DMS 273 (cell line): ENCODE measurements around the gene TEX22.

ENCODE experiments used
- DNase-seq: peaks from one replicate; lab custom pipeline; 2025; ENCODE audit not compliant: unreplicated experiment; lab: John Stamatoyannopoulos, UW

Gene TEX22

DNA sequence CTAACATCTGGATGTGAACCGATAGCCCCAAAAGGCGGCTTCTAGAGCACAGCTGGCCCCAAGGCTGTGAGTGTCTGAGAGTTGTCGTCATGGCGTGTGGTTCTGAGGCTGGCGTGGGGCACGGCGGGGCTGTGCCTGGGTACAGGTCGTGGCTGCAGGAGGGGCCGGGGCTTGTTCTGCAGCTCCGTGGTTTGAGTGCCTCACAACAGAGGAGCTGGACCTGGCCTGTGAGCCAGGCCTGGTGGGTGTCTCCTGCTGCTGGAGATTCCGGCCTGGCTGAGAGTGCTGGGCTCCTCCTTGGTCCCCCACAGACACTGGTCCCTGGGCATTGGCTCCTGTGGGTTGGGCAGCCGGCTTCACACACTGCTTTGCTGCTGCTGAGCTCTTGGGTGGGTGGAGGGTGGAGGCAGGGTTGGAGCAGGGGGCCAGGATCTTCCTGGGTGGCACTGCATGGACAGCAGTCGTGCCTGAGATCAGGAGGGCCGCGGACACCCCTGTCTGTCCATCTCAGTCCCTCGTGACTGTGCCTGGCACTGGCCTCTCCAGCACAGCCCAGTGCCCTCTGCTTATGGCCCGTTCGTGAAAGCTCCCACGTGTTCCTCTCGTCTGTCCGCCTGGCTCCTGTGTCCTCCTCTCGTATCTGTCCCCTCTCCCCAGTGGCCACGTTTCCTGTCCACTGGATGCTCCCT is 31.8 kb upstream of the TEX22 start:
- DNase-seq = no peak

DNA sequence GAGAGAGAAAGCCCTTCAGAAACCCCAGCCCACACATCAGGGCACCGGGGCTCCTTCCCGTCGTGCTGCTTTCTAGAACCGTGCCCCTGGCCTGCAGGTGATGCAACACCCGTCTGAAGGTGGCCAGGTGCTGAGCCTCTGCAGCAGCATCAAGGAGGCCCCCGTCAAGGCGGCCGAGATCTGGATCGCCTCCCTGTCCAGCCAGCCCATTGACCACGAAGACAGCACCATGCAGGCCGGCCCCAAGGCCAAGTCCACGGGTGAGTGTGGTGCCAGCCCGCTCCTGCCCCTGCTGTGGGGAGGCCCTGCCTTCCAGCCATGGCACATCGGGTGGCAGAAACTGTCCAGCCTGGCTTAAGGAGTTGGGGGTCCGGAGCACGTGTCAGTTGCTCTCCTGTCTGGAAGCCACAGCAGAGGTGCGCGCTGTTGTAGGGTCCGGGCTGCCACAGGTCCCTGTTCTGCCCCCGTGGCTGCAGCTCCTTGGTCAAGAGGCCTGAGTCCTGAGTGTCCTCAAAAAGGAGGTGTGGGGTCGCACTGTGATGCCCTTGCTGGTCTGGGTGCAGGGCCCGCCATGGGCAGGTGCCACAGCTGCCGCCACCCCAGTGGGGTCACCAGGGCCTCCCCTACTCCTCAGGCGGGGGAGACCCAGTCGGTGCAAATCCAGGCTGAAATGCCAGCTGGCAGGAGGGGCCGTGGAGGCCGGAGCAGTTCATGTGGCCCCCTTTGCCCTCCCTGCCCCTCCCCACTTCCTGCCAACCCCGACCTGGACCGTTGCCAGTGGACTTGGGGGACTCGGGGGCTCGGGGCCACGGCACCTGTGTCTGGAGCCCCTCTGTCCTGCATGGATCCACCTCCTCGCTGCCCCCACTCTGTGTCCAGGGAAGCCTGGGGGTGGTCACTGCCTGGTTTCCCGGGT is 31.0 kb upstream of the TEX22 start:
- DNase-seq = no peak

DNA sequence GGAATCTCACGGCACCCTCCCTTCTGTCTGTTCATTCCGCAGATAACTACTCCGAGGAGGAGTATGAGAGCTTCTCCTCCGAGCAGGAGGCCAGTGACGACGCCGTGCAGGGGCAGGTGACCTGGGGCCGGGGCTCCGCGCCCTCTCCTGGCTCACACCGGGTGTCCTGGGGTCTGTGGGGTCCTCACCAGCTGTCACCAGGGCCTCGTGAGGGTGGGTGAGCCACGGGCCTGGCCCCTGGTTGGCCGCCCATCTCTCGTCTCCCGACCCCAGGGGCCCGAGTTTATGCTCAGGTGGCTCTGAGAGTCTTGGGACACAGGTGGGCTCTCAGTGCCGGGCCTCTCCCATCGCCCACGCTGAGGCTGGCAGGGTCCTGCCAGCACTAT is 30.3 kb upstream of the TEX22 start:
- DNase-seq = no peak

DNA sequence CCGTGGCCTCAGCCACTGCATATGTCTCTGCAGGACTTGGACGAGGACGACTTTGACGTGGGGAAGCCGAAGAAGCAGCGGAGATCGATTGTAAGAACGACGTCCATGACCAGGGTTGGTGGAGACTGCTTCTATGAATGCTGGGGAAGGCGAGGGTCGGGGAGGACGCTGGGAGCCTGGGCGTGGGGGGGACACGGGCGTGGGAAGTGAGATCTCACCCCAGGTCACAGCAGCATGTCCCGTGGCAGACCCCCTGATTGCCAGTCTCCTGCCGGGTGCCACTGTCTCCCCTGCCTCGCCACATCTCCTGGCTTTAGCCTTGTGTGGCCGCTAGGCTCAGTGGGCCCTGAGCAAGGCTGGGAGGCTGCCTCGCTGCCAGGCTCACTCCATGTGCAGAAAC is 29.9 kb upstream of the TEX22 start:
- DNase-seq = no peak

DNA sequence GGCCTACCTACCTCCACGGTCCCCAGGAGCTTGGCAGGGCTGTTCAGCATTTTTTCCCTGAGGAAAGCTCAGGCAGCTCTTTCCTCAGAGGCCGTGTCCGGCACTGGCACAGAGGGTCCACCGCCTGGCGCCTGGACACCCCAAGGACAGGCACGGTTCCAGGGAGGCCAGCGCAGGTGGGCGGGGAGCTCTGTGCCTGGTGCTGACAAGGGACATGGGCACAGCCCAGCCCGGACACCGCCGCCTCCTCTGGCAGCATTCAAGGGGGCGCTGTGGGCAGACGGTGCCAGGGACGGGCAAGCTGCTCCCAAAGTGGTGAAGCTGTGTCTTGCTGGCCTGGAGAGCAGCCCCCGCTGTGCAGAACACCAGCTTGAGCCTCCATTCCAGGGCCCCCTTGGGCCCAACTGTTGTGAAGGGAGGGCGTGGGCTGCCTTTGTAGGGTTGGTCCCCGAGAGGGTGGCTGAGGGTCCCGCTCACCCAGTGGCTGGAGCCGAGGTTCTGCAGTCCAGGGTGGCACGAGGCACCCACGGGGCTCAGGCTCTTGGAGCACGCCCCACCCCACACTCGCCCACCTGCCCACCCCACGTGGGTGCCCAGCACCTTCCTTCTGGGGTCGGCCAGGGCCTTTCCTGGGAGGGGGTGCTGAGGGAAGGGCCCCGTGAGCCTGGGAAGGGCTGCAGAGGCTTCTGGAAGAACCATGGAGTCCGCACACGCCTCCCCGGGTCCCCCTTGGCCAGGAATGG is 29.3 kb upstream of the TEX22 start:
- no peak for DNase-seq

GRCh38 chr14:105369653-105370040 is 28.7 kb upstream of the TEX22 start:
- DNase-seq = no peak

GRCh38 chr14:105374389-105374788 is 23.9 kb upstream of the TEX22 start:
- DNase-seq = no peak

DNA sequence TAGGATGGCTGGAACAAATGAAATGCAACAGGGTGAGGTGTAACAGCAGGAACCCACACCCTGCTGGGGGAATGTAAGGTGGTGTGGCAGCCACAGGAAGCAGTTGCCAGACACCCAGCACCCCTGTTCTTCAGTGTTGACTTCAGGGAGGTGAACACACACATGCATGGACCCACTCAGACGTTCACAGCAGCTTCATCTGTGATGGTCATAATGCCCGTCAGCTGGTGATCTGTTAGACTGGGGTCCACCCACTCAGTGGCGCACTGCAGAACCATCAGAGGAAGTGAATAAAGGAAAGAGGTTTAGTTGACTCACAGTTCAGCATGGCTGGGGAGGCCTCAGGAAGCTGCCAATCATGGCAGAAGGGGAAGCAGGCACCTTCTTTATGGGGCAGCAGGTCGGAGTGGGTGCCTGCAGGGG is 22.7 kb upstream of the TEX22 start:
- DNase-seq = no peak

DNA sequence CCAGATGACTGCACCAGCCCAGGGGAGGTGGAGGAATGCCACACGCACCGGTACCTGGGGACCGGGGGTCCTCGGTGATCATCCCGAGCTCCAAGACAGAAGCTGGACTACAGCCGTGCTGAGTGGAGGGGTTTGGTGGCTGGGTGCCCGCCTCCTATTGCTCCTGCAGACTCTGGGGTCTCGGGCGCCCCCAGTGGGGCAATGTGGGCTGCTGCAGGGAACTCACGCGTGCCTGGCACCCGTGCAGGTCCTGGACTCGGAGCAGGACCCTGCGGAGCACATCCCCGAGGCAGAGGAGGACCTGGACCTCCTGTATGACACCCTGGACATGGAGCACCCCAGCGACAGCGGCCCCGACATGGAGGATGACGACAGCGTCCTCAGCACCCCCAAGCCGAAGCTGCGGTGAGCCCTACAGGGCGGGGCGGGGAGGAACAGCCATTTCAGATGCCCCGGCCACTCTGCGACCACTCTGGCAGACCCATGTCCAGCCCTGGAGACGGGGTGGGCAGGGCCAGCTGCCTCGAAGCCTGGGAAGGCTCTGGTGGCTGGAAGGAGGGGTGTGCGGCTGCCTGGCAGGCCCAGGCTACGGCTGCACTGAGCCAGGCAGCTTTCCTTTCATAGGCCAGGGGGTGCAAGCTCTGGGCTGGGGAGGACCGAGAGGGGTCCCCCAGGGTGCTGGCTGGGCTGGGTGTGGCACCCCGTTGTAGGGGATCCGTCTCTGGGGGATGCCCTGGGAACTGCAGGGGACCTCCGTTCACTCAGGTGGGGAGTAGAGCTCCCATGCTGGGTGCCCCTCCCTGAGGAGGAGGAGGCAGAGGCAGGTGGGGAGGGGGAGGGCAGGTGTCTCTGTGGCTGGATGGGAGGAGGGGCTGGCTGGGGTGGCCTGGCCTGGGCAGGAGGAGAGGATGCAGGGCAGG is 21.6 kb upstream of the TEX22 start:
- DNase-seq = no peak

DNA sequence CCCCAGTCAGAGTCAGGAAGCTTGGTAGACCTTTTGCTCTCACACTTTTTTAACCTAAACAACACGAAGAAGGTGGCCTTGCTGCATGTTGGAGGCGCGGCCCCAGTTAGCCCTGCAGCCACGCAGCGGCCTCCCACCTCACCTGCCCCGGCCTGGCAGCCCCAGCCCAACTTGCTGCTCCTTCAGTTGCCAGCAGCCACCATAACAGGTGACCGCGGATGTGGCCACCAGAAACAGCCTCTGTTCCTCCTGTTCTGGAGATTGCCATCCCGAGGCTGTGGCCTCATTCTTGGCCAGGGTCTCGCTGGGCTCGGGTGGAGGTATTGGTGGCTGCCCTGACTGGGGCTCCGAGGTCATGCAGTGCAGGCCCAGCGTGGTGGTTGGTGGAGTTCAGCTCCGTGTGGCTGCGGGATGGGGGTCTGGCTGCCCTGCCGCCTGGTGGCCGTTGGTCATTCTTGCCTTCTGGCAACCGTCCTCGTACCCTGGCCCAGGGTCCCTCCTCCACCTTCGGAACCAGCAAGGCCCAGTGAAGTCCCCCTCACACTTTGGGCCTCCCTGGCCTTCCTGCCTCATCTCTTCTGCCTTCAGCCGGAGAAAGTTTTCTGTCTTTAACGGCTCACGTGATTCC is 20.7 kb upstream of the TEX22 start:
- DNase-seq = no peak

DNA sequence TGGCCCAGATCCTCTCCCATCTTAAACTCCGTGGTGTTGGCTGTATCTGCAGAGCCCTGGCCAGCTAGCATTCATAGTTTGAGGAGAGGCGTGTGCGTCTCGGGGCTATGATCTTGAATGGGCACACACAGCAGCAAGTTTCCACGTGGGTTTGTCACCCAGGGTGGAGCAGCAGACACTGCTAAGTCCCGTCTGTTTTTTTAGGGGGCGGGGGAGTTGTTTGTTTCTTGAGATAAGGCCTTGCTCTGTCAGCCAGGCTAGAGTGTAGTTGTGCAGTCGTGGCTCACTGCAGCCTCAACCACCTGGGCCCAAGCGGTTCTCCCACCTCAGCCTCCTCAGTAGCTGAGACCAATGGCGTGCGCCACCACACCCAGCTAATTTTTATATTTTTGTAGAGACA is 20.1 kb upstream of the TEX22 start:
- DNase-seq = no peak

GRCh38 chr14:105378873-105379685 is 19.3 kb upstream of the TEX22 start:
- no peak for DNase-seq

GRCh38 chr14:105379946-105380345 is 18.4 kb upstream of the TEX22 start:
- DNase-seq = no peak

DNA sequence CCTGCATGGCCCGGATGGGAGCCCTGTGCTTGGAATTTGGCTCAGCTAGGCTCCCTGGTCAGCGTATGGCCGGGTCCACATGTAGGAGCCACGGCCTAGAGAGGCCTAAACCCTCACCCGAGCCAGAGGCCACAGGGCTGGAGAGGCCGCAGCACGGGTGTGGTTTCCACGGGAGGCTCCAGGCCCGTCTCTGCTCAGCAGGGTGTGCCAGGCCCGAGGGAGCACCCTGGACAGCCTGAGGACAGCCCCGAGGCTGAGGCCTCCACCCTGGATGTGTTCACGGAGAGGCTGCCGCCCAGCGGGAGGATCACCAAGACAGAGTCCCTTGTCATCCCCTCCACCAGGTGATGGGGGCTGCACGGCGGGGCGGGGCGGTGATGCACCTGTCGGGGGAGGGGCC is 17.6 kb upstream of the TEX22 start:
- DNase-seq = no peak

DNA sequence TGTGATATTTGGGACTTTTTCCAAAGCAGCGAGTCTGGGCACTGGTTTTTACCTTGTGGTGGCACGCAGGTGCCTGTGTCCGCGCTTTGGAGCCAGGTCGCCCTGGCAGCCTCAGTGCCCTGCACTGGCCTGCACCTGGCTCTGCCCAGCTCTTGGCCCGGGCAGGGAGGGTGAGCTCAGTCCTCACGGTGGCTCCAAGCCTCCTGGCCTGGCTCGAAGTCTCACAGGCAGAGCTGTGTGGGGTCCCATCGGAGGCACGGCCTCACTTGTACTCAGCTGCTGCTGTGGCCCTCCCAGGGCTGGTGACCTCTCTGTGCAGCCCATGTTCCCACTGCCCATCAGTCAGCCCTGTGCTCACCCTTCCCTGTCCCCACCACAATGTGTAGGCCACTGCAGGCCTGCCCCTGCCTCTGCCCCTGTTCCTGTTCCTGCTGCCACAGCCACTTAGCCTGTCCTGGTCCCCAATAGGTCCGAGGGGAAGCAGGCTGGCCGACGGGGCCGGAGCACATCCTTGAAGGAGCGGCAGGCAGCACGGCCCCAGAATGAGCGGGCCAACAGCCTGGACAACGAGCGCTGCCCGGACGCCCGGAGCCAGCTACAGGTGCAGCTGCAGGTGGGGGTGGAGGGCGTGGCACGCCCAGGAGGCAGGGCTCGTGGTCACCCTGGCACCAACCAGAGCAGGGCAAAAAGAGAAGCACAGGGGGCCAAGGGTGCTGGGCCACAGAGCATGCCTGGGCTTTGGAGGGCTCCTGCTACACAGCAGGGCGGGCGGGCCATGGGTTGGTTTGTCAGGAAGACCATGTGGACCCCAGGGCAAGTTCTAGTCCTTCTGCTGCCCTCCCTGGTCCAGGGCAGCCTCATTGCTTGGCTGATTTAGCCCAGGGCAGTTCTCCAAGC is 16.6 kb upstream of the TEX22 start:
- no peak for DNase-seq

- DNase-seq = no peak
Measured at GRCh38 chr14:105382343-105383082, 15.8 kb upstream of the TEX22 start.

DNA sequence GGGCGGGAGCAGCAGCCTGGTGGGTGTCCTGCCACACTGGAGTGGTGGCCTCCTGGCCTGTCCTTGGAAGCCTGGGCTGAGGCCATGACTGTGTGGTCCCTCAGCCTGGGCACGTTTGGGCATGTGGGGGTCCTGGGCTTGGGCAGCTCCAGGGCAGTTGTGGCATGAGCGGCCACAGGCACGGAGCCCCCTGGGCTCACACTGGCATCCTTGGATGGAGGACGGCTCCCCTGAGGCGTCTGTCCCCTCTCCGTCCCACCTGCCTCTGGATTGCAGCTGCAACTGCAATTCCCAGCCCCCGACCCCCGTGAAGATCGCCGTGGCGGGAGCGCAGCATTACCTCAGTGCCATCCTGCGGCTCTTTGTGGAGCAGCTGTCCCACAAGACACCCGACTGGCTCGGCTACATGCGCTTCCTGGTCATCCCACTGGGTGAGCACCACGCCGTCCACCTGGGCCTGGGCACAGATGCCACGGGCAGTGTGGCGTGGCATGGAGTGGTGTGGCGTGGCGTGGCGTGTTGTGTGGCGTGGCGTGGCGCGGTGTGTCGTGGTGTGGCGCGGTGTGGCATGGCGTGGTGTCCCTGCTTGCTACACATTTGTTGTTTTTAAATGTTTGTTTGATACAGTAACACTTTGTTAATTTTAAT is 15.1 kb upstream of the TEX22 start:
- no peak for DNase-seq
